WTC11 (cell line): ENCODE data around the gene G6PC3. TPM values are rescaled to one million over a fixed set of nuclear protein-coding genes. Genes with fewer than 3 reads are reported as not detected.

Experiments used
- ATAC-seq: fragments of 200-7000 bp; cut with Tn5 transposase; 2 replicates; pipeline ENCODE4 v1.10.0; 2021; ENCODE audit warnings: mild to moderate bottlenecking, moderate library complexity
- CTCF ChIA-PET: fragments of 300-600 bp; sonication (Branson Sonifier 250); formaldehyde crosslinking; loops from one replicate; lab custom pipeline; 2021; ENCODE audit warnings: antibody characterized with exemption; lab: Charles Lee
- POLR2A ChIA-PET: fragments of 350-600 bp; sonication (Branson Sonifier 250); formaldehyde crosslinking; loops from one replicate; lab custom pipeline; 2021; ENCODE audit warnings: antibody characterized with exemption; lab: Charles Lee
- DNase-seq: peaks from one replicate; pipeline ENCODE4 v3.0.0; 2021; ENCODE audit warnings: low spot score
- H3K27ac Mint-ChIP-seq: 2 replicates; pipeline ENCODE4 v1.8.0; 2021; ENCODE audit warnings: mixed read lengths
- H3K27me3 Mint-ChIP-seq: 2 replicates; pipeline ENCODE4 v1.8.0; 2021; ENCODE audit warnings: low read depth, mild to moderate bottlenecking, moderate library complexity, mixed read lengths
- H3K36me3 Mint-ChIP-seq: 2 replicates; pipeline ENCODE4 v1.8.0; 2021; ENCODE audit warnings: mixed read lengths
- H3K4me1 Mint-ChIP-seq: 2 replicates; pipeline ENCODE4 v1.8.0; 2022; ENCODE audit warnings: mixed read lengths
- H3K4me3 Mint-ChIP-seq: 2 replicates; pipeline ENCODE4 v1.8.0; 2021; ENCODE audit warnings: mild to moderate bottlenecking, moderate library complexity, mixed read lengths
- H3K9me3 Mint-ChIP-seq: 2 replicates; pipeline ENCODE4 v1.8.0; 2021; ENCODE audit warnings: mixed read lengths
- CREM ChIP-seq: sonication (generic); formaldehyde crosslinking; IDR thresholded peaks from 2 replicates; pipeline ENCODE4 v1.8.1; 2022; ENCODE audit warnings: mild to moderate bottlenecking, missing genetic modification reagents, moderate library complexity
- JAZF1 ChIP-seq: fragments of 250-450 bp; sonication (Bioruptor Pico); IDR thresholded peaks from 2 replicates; pipeline ENCODE4 v1.9.0; 2021; ENCODE audit warnings: moderate library complexity, mild to moderate bottlenecking, inconsistent platforms
- JUN ChIP-seq: sonication (generic); formaldehyde crosslinking; IDR thresholded peaks from 2 replicates; pipeline ENCODE4 v1.8.0; 2023; ENCODE audit warnings: mild to moderate bottlenecking, missing genetic modification reagents
- KAT7 ChIP-seq: sonication (generic); formaldehyde crosslinking; IDR thresholded peaks from 2 replicates; pipeline ENCODE4 v1.8.1; 2023; ENCODE audit warnings: missing genetic modification reagents, mild to moderate bottlenecking, borderline replicate concordance
- NFE2L1 ChIP-seq: sonication (generic); formaldehyde crosslinking; IDR thresholded peaks from 2 replicates; pipeline ENCODE4 v1.8.1; 2023; ENCODE audit warnings: missing genetic modification reagents
- NR2C2 ChIP-seq: sonication (generic); formaldehyde crosslinking; IDR thresholded peaks from 2 replicates; pipeline ENCODE4 v1.8.0; 2022; ENCODE audit warnings: mild to moderate bottlenecking, missing genetic modification reagents
- SMAD4 ChIP-seq: sonication (generic); formaldehyde crosslinking; IDR thresholded peaks from 2 replicates; pipeline ENCODE4 v1.8.0; 2022; ENCODE audit warnings: mild to moderate bottlenecking, missing genetic modification reagents
- TEAD1 ChIP-seq: sonication (generic); formaldehyde crosslinking; IDR thresholded peaks from 2 replicates; pipeline ENCODE4 v1.8.0; 2022; ENCODE audit warnings: mild to moderate bottlenecking, missing genetic modification reagents
- ZNF138 ChIP-seq: sonication (generic); formaldehyde crosslinking; conservative IDR thresholded peaks from 2 replicates; pipeline ENCODE4 v1.8.1; 2022; ENCODE audit warnings: mild to moderate bottlenecking, moderate library complexity, missing genetic modification reagents
- ZNF232 ChIP-seq: sonication (generic); formaldehyde crosslinking; IDR thresholded peaks from 2 replicates; pipeline ENCODE4 v1.8.0; 2022; ENCODE audit warnings: mild to moderate bottlenecking, missing genetic modification reagents
- ZNF263 ChIP-seq: sonication (generic); formaldehyde crosslinking; IDR thresholded peaks from 2 replicates; pipeline ENCODE4 v1.8.1; 2022; ENCODE audit warnings: low read depth, mild to moderate bottlenecking, moderate library complexity, missing genetic modification reagents
- total RNA-seq: library from RNA; stranded (reverse); gene quantifications from 3 replicates; pipeline ENCODE4 v1.2.3, GENCODE V29; 2021
- TF ChIP-seq, protein P1 (sequence below): sonication (generic); formaldehyde crosslinking; conservative IDR thresholded peaks from 2 replicates; pipeline ENCODE4 v1.8.1; 2022; ENCODE audit warnings: mild to moderate bottlenecking, missing genetic modification reagents
- TF ChIP-seq, protein P2 (sequence below): fragments of 250-450 bp; sonication (Bioruptor Pico); IDR thresholded peaks from 2 replicates; pipeline ENCODE4 v1.9.0; 2021; ENCODE audit warnings: mild to moderate bottlenecking, borderline replicate concordance
- TF ChIP-seq, protein P3 (sequence below): sonication (generic); formaldehyde crosslinking; IDR thresholded peaks from 2 replicates; pipeline ENCODE4 v1.8.1; 2023; ENCODE audit warnings: mild to moderate bottlenecking, missing genetic modification reagents
- TF ChIP-seq, protein P4 (sequence below): sonication (generic); formaldehyde crosslinking; IDR thresholded peaks from 2 replicates; pipeline ENCODE4 v1.8.1; 2023; ENCODE audit warnings: mild to moderate bottlenecking, missing genetic modification reagents, borderline replicate concordance
- TF ChIP-seq, protein P5 (sequence below): sonication (generic); formaldehyde crosslinking; IDR thresholded peaks from 2 replicates; pipeline ENCODE4 v1.8.1; 2022; ENCODE audit warnings: low read depth, mild to moderate bottlenecking, moderate library complexity, missing genetic modification reagents, borderline replicate concordance
- TF ChIP-seq, protein P6 (sequence below): sonication (generic); formaldehyde crosslinking; IDR thresholded peaks from 2 replicates; pipeline ENCODE4 v1.8.1; 2022; ENCODE audit warnings: missing genetic modification reagents, borderline replicate concordance
- TF ChIP-seq, protein P7 (sequence below): sonication (generic); formaldehyde crosslinking; IDR thresholded peaks from 2 replicates; pipeline ENCODE4 v1.8.0; 2022; ENCODE audit warnings: mild to moderate bottlenecking, missing genetic modification reagents
- TF ChIP-seq, protein P8 (sequence below): sonication (generic); formaldehyde crosslinking; IDR thresholded peaks from 2 replicates; pipeline ENCODE4 v1.8.1; 2023; ENCODE audit warnings: mild to moderate bottlenecking, missing genetic modification reagents, moderate library complexity

G6PC3 gene
- total RNA-seq, 1 experiment from 2014 or later, result 121 TPM

DNA sequence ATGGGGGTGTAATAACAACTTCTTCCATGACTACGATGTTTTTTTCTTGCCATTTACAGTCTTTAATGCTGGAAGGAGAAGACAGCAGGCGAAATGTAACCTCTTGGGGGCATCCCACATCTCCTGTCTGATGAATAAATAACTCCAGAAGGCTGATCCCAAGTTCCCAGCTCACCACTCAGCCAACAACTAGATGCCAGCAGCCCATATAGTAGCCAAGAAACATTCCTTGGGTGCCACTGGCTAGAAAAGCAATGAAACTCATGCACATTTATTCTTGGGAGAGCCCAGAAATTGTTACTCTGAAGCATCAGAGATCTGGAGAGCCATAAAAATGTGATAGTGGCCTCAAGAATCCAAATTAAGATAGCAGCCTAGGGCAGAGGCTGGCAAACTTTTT lies 33.1 kb upstream of the G6PC3 start:
- Mint-ChIP-seq H3K36me3 (peaks cover 51% of the 10 kb centered on the region), H3K4me1 (no peaks in the 10 kb centered on the region), H3K4me3 (no peak overlapping the region)
- POLR2A ChIA-PET, result no interaction called here
- TF ChIP-seq SMAD4 (CRISPR knock-in tag) (no peak), CREM (no peak), ZNF232 (no peak), KAT7 (CRISPR knock-in tag) (no peak)
- TF ChIP-seq, protein P1, sequence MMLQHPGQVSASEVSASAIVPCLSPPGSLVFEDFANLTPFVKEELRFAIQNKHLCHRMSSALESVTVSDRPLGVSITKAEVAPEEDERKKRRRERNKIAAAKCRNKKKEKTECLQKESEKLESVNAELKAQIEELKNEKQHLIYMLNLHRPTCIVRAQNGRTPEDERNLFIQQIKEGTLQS (CRISPR knock-in tag), result no peak
- TF ChIP-seq, protein P2, sequence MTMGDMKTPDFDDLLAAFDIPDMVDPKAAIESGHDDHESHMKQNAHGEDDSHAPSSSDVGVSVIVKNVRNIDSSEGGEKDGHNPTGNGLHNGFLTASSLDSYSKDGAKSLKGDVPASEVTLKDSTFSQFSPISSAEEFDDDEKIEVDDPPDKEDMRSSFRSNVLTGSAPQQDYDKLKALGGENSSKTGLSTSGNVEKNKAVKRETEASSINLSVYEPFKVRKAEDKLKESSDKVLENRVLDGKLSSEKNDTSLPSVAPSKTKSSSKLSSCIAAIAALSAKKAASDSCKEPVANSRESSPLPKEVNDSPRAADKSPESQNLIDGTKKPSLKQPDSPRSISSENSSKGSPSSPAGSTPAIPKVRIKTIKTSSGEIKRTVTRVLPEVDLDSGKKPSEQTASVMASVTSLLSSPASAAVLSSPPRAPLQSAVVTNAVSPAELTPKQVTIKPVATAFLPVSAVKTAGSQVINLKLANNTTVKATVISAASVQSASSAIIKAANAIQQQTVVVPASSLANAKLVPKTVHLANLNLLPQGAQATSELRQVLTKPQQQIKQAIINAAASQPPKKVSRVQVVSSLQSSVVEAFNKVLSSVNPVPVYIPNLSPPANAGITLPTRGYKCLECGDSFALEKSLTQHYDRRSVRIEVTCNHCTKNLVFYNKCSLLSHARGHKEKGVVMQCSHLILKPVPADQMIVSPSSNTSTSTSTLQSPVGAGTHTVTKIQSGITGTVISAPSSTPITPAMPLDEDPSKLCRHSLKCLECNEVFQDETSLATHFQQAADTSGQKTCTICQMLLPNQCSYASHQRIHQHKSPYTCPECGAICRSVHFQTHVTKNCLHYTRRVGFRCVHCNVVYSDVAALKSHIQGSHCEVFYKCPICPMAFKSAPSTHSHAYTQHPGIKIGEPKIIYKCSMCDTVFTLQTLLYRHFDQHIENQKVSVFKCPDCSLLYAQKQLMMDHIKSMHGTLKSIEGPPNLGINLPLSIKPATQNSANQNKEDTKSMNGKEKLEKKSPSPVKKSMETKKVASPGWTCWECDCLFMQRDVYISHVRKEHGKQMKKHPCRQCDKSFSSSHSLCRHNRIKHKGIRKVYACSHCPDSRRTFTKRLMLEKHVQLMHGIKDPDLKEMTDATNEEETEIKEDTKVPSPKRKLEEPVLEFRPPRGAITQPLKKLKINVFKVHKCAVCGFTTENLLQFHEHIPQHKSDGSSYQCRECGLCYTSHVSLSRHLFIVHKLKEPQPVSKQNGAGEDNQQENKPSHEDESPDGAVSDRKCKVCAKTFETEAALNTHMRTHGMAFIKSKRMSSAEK (CRISPR knock-in tag), result no peak
- TF ChIP-seq, protein P3, sequence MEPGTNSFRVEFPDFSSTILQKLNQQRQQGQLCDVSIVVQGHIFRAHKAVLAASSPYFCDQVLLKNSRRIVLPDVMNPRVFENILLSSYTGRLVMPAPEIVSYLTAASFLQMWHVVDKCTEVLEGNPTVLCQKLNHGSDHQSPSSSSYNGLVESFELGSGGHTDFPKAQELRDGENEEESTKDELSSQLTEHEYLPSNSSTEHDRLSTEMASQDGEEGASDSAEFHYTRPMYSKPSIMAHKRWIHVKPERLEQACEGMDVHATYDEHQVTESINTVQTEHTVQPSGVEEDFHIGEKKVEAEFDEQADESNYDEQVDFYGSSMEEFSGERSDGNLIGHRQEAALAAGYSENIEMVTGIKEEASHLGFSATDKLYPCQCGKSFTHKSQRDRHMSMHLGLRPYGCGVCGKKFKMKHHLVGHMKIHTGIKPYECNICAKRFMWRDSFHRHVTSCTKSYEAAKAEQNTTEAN (CRISPR knock-in tag), result no peak
- TF ChIP-seq, protein P4, sequence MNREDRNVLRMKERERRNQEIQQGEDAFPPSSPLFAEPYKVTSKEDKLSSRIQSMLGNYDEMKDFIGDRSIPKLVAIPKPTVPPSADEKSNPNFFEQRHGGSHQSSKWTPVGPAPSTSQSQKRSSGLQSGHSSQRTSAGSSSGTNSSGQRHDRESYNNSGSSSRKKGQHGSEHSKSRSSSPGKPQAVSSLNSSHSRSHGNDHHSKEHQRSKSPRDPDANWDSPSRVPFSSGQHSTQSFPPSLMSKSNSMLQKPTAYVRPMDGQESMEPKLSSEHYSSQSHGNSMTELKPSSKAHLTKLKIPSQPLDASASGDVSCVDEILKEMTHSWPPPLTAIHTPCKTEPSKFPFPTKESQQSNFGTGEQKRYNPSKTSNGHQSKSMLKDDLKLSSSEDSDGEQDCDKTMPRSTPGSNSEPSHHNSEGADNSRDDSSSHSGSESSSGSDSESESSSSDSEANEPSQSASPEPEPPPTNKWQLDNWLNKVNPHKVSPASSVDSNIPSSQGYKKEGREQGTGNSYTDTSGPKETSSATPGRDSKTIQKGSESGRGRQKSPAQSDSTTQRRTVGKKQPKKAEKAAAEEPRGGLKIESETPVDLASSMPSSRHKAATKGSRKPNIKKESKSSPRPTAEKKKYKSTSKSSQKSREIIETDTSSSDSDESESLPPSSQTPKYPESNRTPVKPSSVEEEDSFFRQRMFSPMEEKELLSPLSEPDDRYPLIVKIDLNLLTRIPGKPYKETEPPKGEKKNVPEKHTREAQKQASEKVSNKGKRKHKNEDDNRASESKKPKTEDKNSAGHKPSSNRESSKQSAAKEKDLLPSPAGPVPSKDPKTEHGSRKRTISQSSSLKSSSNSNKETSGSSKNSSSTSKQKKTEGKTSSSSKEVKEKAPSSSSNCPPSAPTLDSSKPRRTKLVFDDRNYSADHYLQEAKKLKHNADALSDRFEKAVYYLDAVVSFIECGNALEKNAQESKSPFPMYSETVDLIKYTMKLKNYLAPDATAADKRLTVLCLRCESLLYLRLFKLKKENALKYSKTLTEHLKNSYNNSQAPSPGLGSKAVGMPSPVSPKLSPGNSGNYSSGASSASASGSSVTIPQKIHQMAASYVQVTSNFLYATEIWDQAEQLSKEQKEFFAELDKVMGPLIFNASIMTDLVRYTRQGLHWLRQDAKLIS, result no peak
- TF ChIP-seq, protein P5, sequence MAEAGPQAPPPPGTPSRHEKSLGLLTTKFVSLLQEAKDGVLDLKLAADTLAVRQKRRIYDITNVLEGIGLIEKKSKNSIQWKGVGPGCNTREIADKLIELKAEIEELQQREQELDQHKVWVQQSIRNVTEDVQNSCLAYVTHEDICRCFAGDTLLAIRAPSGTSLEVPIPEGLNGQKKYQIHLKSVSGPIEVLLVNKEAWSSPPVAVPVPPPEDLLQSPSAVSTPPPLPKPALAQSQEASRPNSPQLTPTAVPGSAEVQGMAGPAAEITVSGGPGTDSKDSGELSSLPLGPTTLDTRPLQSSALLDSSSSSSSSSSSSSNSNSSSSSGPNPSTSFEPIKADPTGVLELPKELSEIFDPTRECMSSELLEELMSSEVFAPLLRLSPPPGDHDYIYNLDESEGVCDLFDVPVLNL (CRISPR knock-in tag), result no peak
- TF ChIP-seq, protein P6, sequence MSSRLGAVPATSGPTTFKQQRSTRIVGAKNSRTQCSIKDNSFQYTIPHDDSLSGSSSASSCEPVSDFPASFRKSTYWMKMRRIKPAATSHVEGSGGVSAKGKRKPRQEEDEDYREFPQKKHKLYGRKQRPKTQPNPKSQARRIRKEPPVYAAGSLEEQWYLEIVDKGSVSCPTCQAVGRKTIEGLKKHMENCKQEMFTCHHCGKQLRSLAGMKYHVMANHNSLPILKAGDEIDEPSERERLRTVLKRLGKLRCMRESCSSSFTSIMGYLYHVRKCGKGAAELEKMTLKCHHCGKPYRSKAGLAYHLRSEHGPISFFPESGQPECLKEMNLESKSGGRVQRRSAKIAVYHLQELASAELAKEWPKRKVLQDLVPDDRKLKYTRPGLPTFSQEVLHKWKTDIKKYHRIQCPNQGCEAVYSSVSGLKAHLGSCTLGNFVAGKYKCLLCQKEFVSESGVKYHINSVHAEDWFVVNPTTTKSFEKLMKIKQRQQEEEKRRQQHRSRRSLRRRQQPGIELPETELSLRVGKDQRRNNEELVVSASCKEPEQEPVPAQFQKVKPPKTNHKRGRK (CRISPR knock-in tag), result no peak
- TF ChIP-seq, all 79 proteins: peak for 0
- ATAC-seq (no peak), DNase-seq (no peak)
- Mint-ChIP-seq H3K9me3 (no peaks in the 10 kb centered on the region), H3K27me3 (no peaks in the 10 kb centered on the region), H3K27ac (no peak overlapping the region)
- CTCF ChIA-PET, result no interaction called here

DNA sequence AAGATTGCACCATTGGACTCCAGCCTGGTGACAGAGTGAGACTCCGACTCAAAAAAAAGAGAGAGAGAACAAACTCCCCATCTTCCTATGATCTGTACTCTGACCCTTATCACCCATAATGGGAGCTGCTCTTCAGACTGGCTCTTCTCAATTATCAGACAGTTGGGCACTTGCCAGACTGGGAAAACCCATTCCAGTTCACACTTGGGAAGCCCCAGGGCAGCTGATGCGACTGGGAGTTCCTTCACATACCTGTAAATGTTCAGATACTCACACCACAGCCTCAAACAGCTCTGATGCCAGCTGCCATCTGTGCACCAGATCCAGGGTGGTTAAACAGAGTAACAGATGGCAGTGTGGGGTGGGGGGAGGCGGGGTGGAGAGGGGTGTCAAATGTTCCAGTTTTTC lies 31.9 kb upstream of the G6PC3 start:
- no peak for DNase-seq
- Mint-ChIP-seq H3K27ac (no peak overlapping the region), H3K27me3 (no peaks in the 10 kb centered on the region), H3K36me3 (peaks cover 44% of the 10 kb centered on the region), H3K4me1 (no peaks in the 10 kb centered on the region), H3K9me3 (no peaks in the 10 kb centered on the region), H3K4me3 (no peak overlapping the region)
- no peak for ATAC-seq
- ChIA-PET CTCF (no interaction called here), POLR2A (no interaction called here)
- TF ChIP-seq JUN (CRISPR knock-in tag) (no peak), JAZF1 (no peak), ZNF263 (CRISPR knock-in tag) (no peak), NR2C2 (no peak), ZNF138 (CRISPR knock-in tag) (no peak), TEAD1 (CRISPR knock-in tag) (no peak), ZNF232 (no peak), NFE2L1 (no peak)
- TF ChIP-seq, protein P7, sequence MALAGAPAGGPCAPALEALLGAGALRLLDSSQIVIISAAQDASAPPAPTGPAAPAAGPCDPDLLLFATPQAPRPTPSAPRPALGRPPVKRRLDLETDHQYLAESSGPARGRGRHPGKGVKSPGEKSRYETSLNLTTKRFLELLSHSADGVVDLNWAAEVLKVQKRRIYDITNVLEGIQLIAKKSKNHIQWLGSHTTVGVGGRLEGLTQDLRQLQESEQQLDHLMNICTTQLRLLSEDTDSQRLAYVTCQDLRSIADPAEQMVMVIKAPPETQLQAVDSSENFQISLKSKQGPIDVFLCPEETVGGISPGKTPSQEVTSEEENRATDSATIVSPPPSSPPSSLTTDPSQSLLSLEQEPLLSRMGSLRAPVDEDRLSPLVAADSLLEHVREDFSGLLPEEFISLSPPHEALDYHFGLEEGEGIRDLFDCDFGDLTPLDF (CRISPR knock-in tag), result no peak
- TF ChIP-seq, protein P8, sequence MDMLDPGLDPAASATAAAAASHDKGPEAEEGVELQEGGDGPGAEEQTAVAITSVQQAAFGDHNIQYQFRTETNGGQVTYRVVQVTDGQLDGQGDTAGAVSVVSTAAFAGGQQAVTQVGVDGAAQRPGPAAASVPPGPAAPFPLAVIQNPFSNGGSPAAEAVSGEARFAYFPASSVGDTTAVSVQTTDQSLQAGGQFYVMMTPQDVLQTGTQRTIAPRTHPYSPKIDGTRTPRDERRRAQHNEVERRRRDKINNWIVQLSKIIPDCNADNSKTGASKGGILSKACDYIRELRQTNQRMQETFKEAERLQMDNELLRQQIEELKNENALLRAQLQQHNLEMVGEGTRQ (CRISPR knock-in tag), result no peak
